Measurements from ENCODE around the gene PCDHB10. TPM values are rescaled to one million over a fixed set of nuclear protein-coding genes. Genes with fewer than 3 reads are reported as not detected.
"Not testable (repeated sequence)": the region's sequence is repeated elsewhere in the genome, so short reads cannot be mapped to it uniquely, and the experiment has no call there.

Gene PCDHB10
- 1 to 10 TPM; 5.5 to 9.8 (median 6.6) TPM for polyA plus RNA-seq (ENCODE audit: insufficient read length in 4 of 4)

GRCh38 chr5:141192110-141192725, at the start of gene PCDHB10:
PCDHB10 (plus strand) TSS chr5:141192353; CDS start chr5:141192553, 200 bp downstream.
- DNase-seq (ENCODE audit: low read depth in 4 of 4, low spot score in 2 of 4): no peak

GRCh38 chr5:141149812-141150211, 42.3 kb upstream of the PCDHB10 start, which contains the start of gene PCDHB6:
PCDHB6 (plus strand) TSS chr5:141150057; CDS start chr5:141150258, 201 bp downstream.
- DNase-seq (ENCODE audit: low read depth in 4 of 4, low spot score in 2 of 4): no peak

GRCh38 chr5:141150224-141150992, 41.7 kb upstream of the PCDHB10 start:
- no peak for DNase-seq (ENCODE audit: low read depth in 4 of 4, low spot score in 2 of 4)

- DNase-seq (ENCODE audit: low read depth in 4 of 4, low spot score in 2 of 4): no peak
Measured at GRCh38 chr5:141150993-141151325, 41.2 kb upstream of the PCDHB10 start.

- not testable (repeated sequence) for DNase-seq (ENCODE audit: low read depth in 4 of 4, low spot score in 2 of 4)
Measured at GRCh38 chr5:141151632-141152031, 40.5 kb upstream of the PCDHB10 start.

- DNase-seq (ENCODE audit: low read depth in 4 of 4, low spot score in 2 of 4): not testable (repeated sequence)
Measured at GRCh38 chr5:141152096-141152495, 40.1 kb upstream of the PCDHB10 start.

- DNase-seq (ENCODE audit: low read depth in 4 of 4, low spot score in 2 of 4): no peak
Measured at GRCh38 chr5:141155540-141156374, 36.4 kb upstream of the PCDHB10 start.

GRCh38 chr5:141157356-141157755, 34.8 kb upstream of the PCDHB10 start:
- not testable (repeated sequence) for DNase-seq (ENCODE audit: low read depth in 4 of 4, low spot score in 2 of 4)

- not testable (repeated sequence) for DNase-seq (ENCODE audit: low read depth in 4 of 4, low spot score in 2 of 4)
Measured at GRCh38 chr5:141157901-141158300, 34.3 kb upstream of the PCDHB10 start.

- DNase-seq (ENCODE audit: low read depth in 4 of 4, low spot score in 2 of 4): peak in 1 of 4 donors; percentile 25
Measured at GRCh38 chr5:141172381-141173204, 19.6 kb upstream of the PCDHB10 start, which contains the start of gene PCDHB7. PCDHB7 (plus strand) TSS chr5:141172644; CDS start chr5:141172836, 192 bp downstream.

- not testable (repeated sequence) for DNase-seq (ENCODE audit: low read depth in 4 of 4, low spot score in 2 of 4)
Measured at GRCh38 chr5:141174291-141175104, 17.7 kb upstream of the PCDHB10 start.

GRCh38 chr5:141175933-141176332, 16.2 kb upstream of the PCDHB10 start:
- DNase-seq (ENCODE audit: low read depth in 4 of 4, low spot score in 2 of 4): no peak

- DNase-seq (ENCODE audit: low read depth in 4 of 4, low spot score in 2 of 4): not testable (repeated sequence)
Measured at GRCh38 chr5:141177577-141178191, 14.5 kb upstream of the PCDHB10 start, which contains the start of gene PCDHB8. PCDHB8 (plus strand) TSS chr5:141177790; CDS start chr5:141178035, 245 bp downstream.

GRCh38 chr5:141179371-141179770, 12.8 kb upstream of the PCDHB10 start:
- DNase-seq (ENCODE audit: low read depth in 4 of 4, low spot score in 2 of 4): not testable (repeated sequence)

- not testable (repeated sequence) for DNase-seq (ENCODE audit: low read depth in 4 of 4, low spot score in 2 of 4)
Measured at GRCh38 chr5:141179876-141180275, 12.3 kb upstream of the PCDHB10 start.

GRCh38 chr5:141180313-141180712, 11.8 kb upstream of the PCDHB10 start:
- DNase-seq (ENCODE audit: low read depth in 4 of 4, low spot score in 2 of 4): no peak

GRCh38 chr5:141182248-141182647, 9.9 kb upstream of the PCDHB10 start, which contains the start of gene PCDHB16:
PCDHB16 (plus strand) TSS chr5:141182387; CDS start chr5:141182560, 173 bp downstream.
- DNase-seq (ENCODE audit: low read depth in 4 of 4, low spot score in 2 of 4): no peak

- DNase-seq (ENCODE audit: low read depth in 4 of 4, low spot score in 2 of 4): not testable (repeated sequence)
Measured at GRCh38 chr5:141184117-141184855, 7.9 kb upstream of the PCDHB10 start.

All from left renal cortex interstitium (tissue), 4 donors.